Tibial artery (tissue), 4 donors: Measurements from ENCODE around the gene RAB7A.

Experiments
- DNase-seq, 2 donors: peaks; one replicate each; pipeline ENCODE4 v3.0.0-alpha.2; 2019
- H3K27ac ChIP-seq, 2 donors: fragments of 200-600 bp; sonication (generic) in 1 of 2; 1 replicate in 1 of 2; 2 replicates in 1 of 2; pipeline ENCODE4 v1.5.1; 2018 to 2019; ENCODE audit warnings: mild to moderate bottlenecking in 1 of 2
- H3K27me3 ChIP-seq, 2 donors: fragments of 200-600 bp; sonication (generic) in 1 of 2; one replicate each; pipeline versions ENCODE4 v1.5.1 to v1.6.0; 2016 to 2019
- H3K36me3 ChIP-seq, 3 donors: fragments of 200-600 bp; sonication (generic) in 2 of 3; one replicate each; pipeline ENCODE4 v1.5.1; 2016 to 2019; ENCODE audit warnings: mild to moderate bottlenecking in 2 of 3
- H3K4me1 ChIP-seq, 4 donors: fragments of 200-600 bp; sonication (generic) in 2 of 4; 1 replicate in 3 of 4; 2 replicates in 1 of 4; pipeline ENCODE4 v1.5.1; 2016 to 2019
- H3K4me3 ChIP-seq, 2 donors: fragments of 200-600 bp; sonication (generic) in 1 of 2; 1 replicate in 1 of 2; 2 replicates in 1 of 2; pipeline ENCODE4 v1.5.1; 2018 to 2019; ENCODE audit warnings: mild to moderate bottlenecking in 2 of 2
- H3K9me3 ChIP-seq, 3 donors: fragments of 200-600 bp; sonication (generic) in 1 of 3; one replicate each; pipeline ENCODE4 v1.5.1; 2016 to 2019
- CTCF ChIP-seq, 2 experiments: fragments of 200-600 bp in 1 of 2; fragments of 450-650 bp in 1 of 2; IDR thresholded peaks; one replicate each; pipeline ENCODE4 v1.5.1; 2017 to 2019; ENCODE audit warnings: antibody characterized with exemption in 2 of 2, mild to moderate bottlenecking in 1 of 2, moderate library complexity in 1 of 2
- intact Hi-C: fragments of 100-400 bp; cut with DNase I; formaldehyde crosslinking; loops from one replicate; pipeline ENCODE4 v1.15.0; 2023; ENCODE audit warnings: low total_unique reads

Gene RAB7A

GRCh38 chr3:128707928-128708494 lies 18.0 kb upstream of the RAB7A start:
- Histone ChIP-seq H3K36me3 (no peaks in the 10 kb centered on the region), H3K9me3 (no peaks in the 10 kb centered on the region), H3K4me1 (no peaks in the 10 kb centered on the region), H3K4me3 (no peak overlapping the region), H3K27me3 (no peaks in the 10 kb centered on the region), H3K27ac (no peak overlapping the region)
- TF ChIP-seq CTCF (IDR thresholded peaks at IDR 0.05) = no peak
- intact Hi-C loops = no loop called here
- DNase-seq = no peak

GRCh38 chr3:128709038-128709437 lies 16.9 kb upstream of the RAB7A start:
- TF ChIP-seq CTCF (IDR thresholded peaks at IDR 0.05) = no peak
- Histone ChIP-seq H3K36me3 (no peaks in the 10 kb centered on the region), H3K4me3 (no peak overlapping the region), H3K4me1 (no peaks in the 10 kb centered on the region), H3K9me3 (no peaks in the 10 kb centered on the region), H3K27me3 (no peaks in the 10 kb centered on the region), H3K27ac (no peak overlapping the region)
- intact Hi-C loops = no loop called here
- DNase-seq = no peak

GRCh38 chr3:128709506-128710210 lies 16.3 kb upstream of the RAB7A start:
- no peak overlapping the region for H3K4me3 ChIP-seq
- no peaks in the 10 kb centered on the region for H3K4me1 ChIP-seq
- H3K36me3 ChIP-seq = no peaks in the 10 kb centered on the region
- intact Hi-C loops = no loop called here
- no peak for DNase-seq
- TF ChIP-seq CTCF (IDR thresholded peaks at IDR 0.05) = no peak
- no peaks in the 10 kb centered on the region for H3K27me3 ChIP-seq
- no peak overlapping the region for H3K27ac ChIP-seq
- H3K9me3 ChIP-seq = no peaks in the 10 kb centered on the region

DNA sequence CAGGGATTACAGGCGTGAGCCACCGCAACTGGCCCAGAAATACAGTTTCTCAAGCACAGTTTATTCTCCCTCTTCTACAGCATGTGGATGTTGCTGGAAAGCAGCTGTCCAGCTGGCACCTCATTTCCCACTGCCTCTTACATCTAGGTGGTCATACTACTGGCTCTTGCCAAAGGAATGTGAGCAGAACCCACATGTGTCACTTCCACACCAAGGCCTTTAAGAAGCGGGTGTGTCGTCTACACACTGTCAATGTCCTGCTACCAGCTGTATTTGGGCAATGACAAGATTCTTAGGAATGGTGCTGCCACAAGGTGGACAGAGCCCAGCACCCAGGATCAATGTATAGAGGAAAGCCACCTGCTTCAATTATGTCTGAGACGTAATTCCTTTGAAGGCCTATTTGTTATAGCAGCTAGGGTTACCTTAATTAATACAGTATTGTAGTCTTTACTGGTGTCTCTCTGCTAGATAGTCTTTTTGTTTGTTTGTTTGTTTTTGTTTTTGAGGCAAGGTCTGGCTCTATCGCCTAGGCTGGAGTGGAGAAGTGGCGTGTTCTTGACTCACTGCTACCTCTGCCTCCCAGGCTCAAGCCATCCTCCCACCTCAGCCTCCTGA lies 15.1 kb upstream of the RAB7A start:
- no peak overlapping the region for H3K4me3 ChIP-seq
- no peak for TF ChIP-seq CTCF (IDR thresholded peaks at IDR 0.05)
- H3K36me3 ChIP-seq = no peaks in the 10 kb centered on the region
- no peaks in the 10 kb centered on the region for H3K27me3 ChIP-seq
- no peak overlapping the region for H3K27ac ChIP-seq
- no peak for DNase-seq
- H3K4me1 ChIP-seq = no peaks in the 10 kb centered on the region
- intact Hi-C loops = no loop called here
- H3K9me3 ChIP-seq = no peaks in the 10 kb centered on the region

DNA sequence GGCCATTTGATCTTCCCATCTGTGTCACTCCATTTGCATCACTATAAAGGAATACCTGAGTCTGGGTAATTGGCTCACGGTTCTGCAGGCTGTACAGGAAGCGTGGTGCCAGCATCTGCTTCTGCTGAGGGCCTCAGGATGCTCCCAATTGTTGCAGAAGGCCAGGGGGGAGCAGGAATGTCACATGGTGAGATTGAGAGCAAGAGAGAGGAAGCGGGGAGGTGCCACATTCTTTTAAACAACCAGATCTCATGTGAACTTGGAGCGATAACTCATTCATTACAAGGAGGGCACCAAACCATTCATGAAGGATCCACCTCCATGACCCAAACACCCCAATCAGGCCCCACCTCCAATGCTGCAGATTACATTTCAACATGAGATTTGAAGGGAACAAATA lies 13.1 kb upstream of the RAB7A start:
- intact Hi-C loops = no loop called here
- DNase-seq = no peak
- H3K27ac ChIP-seq = no peak overlapping the region
- no peak for TF ChIP-seq CTCF (IDR thresholded peaks at IDR 0.05)
- no peaks in the 10 kb centered on the region for H3K36me3 ChIP-seq
- no peaks in the 10 kb centered on the region for H3K9me3 ChIP-seq
- H3K4me3 ChIP-seq = no peak overlapping the region
- H3K4me1 ChIP-seq = no peaks in the 10 kb centered on the region
- H3K27me3 ChIP-seq = no peaks in the 10 kb centered on the region
